Osteoblast (primary cell): Measurements from ENCODE around the gene COPS8. TPM values are rescaled to one million over a fixed set of nuclear protein-coding genes. Genes with fewer than 3 reads are reported as not detected.

Source experiments
- DNase-seq: peaks from one replicate; pipeline ENCODE4 v3.0.0; 2011; ENCODE audit warnings: low spot score, mixed read lengths; ENCODE audit not compliant: insufficient read length; ENCODE audit errors: missing footprints
- H2AFZ ChIP-seq: 2 replicates; pipeline ENCODE4 v1.6.0; 2011; ENCODE audit warnings: mild to moderate bottlenecking, low read length
- H3K27ac ChIP-seq: 2 replicates; pipeline ENCODE4 v1.5.1; 2011; ENCODE audit warnings: mild to moderate bottlenecking, low read depth, low read length, moderate library complexity
- H3K27me3 ChIP-seq: 2 replicates; pipeline ENCODE4 v1.6.0; 2012; ENCODE audit warnings: mild to moderate bottlenecking, control low read depth, inconsistent platforms, low read length, moderate library complexity; ENCODE audit not compliant: insufficient read depth
- H3K36me3 ChIP-seq: 2 replicates; pipeline ENCODE4 v1.5.1; 2011; ENCODE audit warnings: mild to moderate bottlenecking, low read length, control low read depth, moderate library complexity; ENCODE audit not compliant: insufficient read depth
- H3K4me1 ChIP-seq: 2 replicates; pipeline ENCODE4 v1.5.1; 2011; ENCODE audit warnings: mild to moderate bottlenecking, low read length, control low read depth, moderate library complexity; ENCODE audit not compliant: insufficient read depth
- H3K4me2 ChIP-seq: 2 replicates; pipeline ENCODE4 v1.6.0; 2011; ENCODE audit warnings: mild to moderate bottlenecking, low read length; ENCODE audit not compliant: insufficient read depth
- H3K4me3 ChIP-seq: fragments of 200-600 bp; sonication (generic); 3 replicates; pipeline ENCODE4 v1.5.1; 2012; ENCODE audit warnings: mild to moderate bottlenecking, low read length, inconsistent platforms; ENCODE audit not compliant: insufficient read depth
- H3K79me2 ChIP-seq: 2 replicates; pipeline ENCODE4 v1.6.0; 2012; ENCODE audit warnings: mild to moderate bottlenecking, low read length, control low read depth, inconsistent platforms; ENCODE audit not compliant: insufficient read depth
- H3K9me3 ChIP-seq: 2 replicates; pipeline ENCODE4 v1.5.1; 2011; ENCODE audit warnings: low read depth, low read length, control low read depth
- H4K20me1 ChIP-seq: 2 replicates; pipeline ENCODE4 v1.6.0; 2012; ENCODE audit warnings: mild to moderate bottlenecking, low read length, control low read depth; ENCODE audit not compliant: insufficient read depth
- CTCF ChIP-seq: IDR thresholded peaks from 2 replicates; pipeline ENCODE4 v1.5.1; 2011; ENCODE audit warnings: mild to moderate bottlenecking, low read depth, low read length, moderate library complexity; ENCODE audit errors: extremely low read depth
- total RNA-seq: library from RNA; depleted of rRNA; stranded (reverse); fragments of >200 nt; gene quantifications from 2 replicates; pipeline ENCODE4 v1.2.3, GENCODE V29; 2012

COPS8 gene
- total RNA-seq, 1 donor: 91.2 TPM

DNA sequence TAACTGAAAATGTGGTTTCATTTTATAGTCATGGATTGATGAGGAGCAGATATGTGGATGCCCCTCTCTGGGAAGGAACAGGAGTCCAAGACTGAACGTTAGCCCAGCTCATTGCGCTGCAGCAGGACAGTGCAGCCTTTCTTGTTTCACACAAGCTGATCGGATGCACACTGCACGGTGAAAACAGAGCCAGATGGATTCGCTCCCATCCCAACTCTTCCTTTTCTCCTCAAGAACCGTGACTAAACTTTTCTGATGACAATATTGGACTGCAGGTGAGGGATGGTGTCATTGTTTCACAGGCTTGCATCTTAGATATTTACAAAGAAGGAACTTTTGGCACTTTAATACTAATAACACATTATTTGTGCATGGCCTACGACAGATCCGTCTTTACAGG lies 33.8 kb upstream of the COPS8 start:
- Histone ChIP-seq H3K4me1 (no peaks in the 10 kb centered on the region), H3K79me2 (no peaks in the 10 kb centered on the region), H3K4me2 (no peak overlapping the region), H4K20me1 (no peaks in the 10 kb centered on the region), H3K4me3 (no peak overlapping the region), H3K9me3 (peaks cover 8% of the 10 kb centered on the region), H3K27me3 (peaks cover 8% of the 10 kb centered on the region), H3K36me3 (no peaks in the 10 kb centered on the region), H2AFZ (no peak overlapping the region), H3K27ac (no peak overlapping the region)
- no peak for DNase-seq
- no peak for TF ChIP-seq CTCF

DNA sequence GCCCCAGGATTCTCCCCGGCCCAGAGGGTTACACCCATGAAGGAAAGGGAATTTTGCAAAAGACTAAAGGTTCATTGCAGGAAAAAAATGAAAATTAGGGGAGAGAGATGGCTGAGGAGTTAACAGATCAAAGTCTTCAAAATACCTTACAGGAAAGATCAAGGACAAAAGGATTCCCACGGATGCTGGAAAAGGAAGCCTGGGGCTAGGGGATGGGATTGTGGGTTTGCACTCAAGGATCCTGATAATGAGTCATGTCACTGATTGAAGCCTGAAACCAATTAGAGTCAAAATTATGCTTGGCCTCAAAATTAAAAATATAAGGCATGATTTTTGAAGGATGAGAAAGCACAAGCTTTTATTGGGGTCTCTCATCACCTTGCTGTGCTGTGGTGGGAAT lies 32.6 kb upstream of the COPS8 start:
- no peaks in the 10 kb centered on the region for H3K36me3 ChIP-seq
- no peaks in the 10 kb centered on the region for H4K20me1 ChIP-seq
- H3K79me2 ChIP-seq: no peaks in the 10 kb centered on the region
- no peak overlapping the region for H2AFZ ChIP-seq
- no peak for TF ChIP-seq CTCF
- H3K4me3 ChIP-seq: no peak overlapping the region
- H3K27me3 ChIP-seq: peaks cover 8% of the 10 kb centered on the region
- peaks cover 7% of the 10 kb centered on the region for H3K9me3 ChIP-seq
- DNase-seq: no peak
- no peak overlapping the region for H3K4me2 ChIP-seq
- H3K4me1 ChIP-seq: no peaks in the 10 kb centered on the region
- no peak overlapping the region for H3K27ac ChIP-seq

DNA sequence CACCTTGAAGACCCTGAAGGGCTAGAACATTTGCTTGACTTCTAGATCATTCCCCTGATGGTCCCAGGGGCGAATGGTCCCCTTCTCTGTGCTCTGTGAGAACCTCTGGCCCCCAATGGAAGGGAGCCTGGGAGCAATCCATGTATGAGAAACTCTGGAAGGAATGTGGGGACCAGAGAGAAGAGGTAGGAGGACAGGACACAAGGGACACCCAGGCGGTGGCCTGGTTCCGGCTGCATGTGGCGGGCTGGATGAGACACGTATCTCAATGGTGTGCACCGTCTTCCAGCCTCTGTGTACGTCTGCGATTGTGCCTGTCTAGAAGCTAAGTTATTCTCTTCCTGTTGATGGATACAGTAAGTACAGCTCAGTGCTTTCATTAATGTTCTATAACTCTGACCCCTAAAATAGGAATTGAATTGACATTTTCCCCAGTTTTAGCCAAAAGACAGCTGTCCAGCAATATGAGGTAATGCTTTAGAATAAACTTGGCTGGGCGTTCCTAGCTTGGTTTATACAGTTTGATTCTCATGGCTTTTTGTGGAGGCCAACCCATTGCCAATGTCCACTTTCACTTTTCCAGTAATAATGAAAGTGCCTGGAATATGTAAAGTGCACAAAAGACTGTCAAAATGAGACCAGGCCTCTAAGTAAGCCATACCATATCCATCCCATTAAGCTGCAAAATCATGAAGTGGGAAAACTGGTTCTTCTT lies 30.1 kb upstream of the COPS8 start:
- H3K79me2 ChIP-seq: no peaks in the 10 kb centered on the region
- H3K4me3 ChIP-seq: no peak overlapping the region
- TF ChIP-seq CTCF: no peak
- no peak overlapping the region for H2AFZ ChIP-seq
- H3K36me3 ChIP-seq: no peaks in the 10 kb centered on the region
- no peak for DNase-seq
- H3K27ac ChIP-seq: no peak overlapping the region
- peaks cover 8% of the 10 kb centered on the region for H3K27me3 ChIP-seq
- no peak overlapping the region for H3K4me2 ChIP-seq
- peaks cover 2% of the 10 kb centered on the region for H3K4me1 ChIP-seq
- no peaks in the 10 kb centered on the region for H4K20me1 ChIP-seq
- H3K9me3 ChIP-seq: no peaks in the 10 kb centered on the region

- Histone ChIP-seq H3K9me3 (no peaks in the 10 kb centered on the region), H3K27ac (no peak overlapping the region), H3K4me2 (no peak overlapping the region), H3K4me1 (peaks cover 4% of the 10 kb centered on the region), H3K4me3 (no peak overlapping the region), H2AFZ (no peak overlapping the region), H3K27me3 (peaks cover 8% of the 10 kb centered on the region), H3K36me3 (no peaks in the 10 kb centered on the region), H4K20me1 (no peaks in the 10 kb centered on the region), H3K79me2 (no peaks in the 10 kb centered on the region)
- no peak for DNase-seq
- TF ChIP-seq CTCF: no peak
Measured at GRCh38 chr2:237056287-237056875, 29.3 kb upstream of the COPS8 start.
